ENCODE data around the gene INPP5A.
"Not testable (repeated sequence)": the region's sequence is repeated elsewhere in the genome, so short reads cannot be mapped to it uniquely, and the experiment has no call there.

INPP5A gene

GRCh38 chr10:132792796-132793195 is 255.2 kb downstream of the INPP5A start:
- DNase-seq = no peak

- DNase-seq = no peak
These were observed 255.6 kb downstream of the INPP5A start for GRCh38 chr10:132793213-132793612.

- no peak for DNase-seq
These were observed 256.6 kb downstream of the INPP5A start for GRCh38 chr10:132793871-132794849.

- no peak for DNase-seq
These were observed 259.3 kb downstream of the INPP5A start for GRCh38 chr10:132796846-132797245.

- not testable (repeated sequence) for DNase-seq
These were observed 260.4 kb downstream of the INPP5A start for GRCh38 chr10:132797986-132798385.

- no peak for DNase-seq
These were observed 260.8 kb downstream of the INPP5A start for GRCh38 chr10:132798403-132798802.

- DNase-seq = no peak
These were observed 261.3 kb downstream of the INPP5A start for GRCh38 chr10:132798876-132799275.

- no peak for DNase-seq
These were observed 262.3 kb downstream of the INPP5A start for GRCh38 chr10:132799865-132800264.

GRCh38 chr10:132802048-132802447 is 264.5 kb downstream of the INPP5A start:
- no peak for DNase-seq

GRCh38 chr10:132802694-132803320 is 265.2 kb downstream of the INPP5A start:
- DNase-seq = no peak

- DNase-seq = no peak
These were observed 266.0 kb downstream of the INPP5A start for GRCh38 chr10:132803416-132804210.

- DNase-seq = no peak
These were observed 266.7 kb downstream of the INPP5A start for GRCh38 chr10:132804287-132804686.

- no peak for DNase-seq
These were observed 267.3 kb downstream of the INPP5A start for GRCh38 chr10:132804785-132805426.

- DNase-seq = no peak
These were observed 268.0 kb downstream of the INPP5A start for GRCh38 chr10:132805599-132805998.

GRCh38 chr10:132806110-132806509 is 268.5 kb downstream of the INPP5A start:
- no peak for DNase-seq

GRCh38 chr10:132806561-132807003 is 269.0 kb downstream of the INPP5A start:
- DNase-seq = no peak

GRCh38 chr10:132807621-132808049 is 270.0 kb downstream of the INPP5A start:
- no peak for DNase-seq

GRCh38 chr10:132808383-132809231 is 271.0 kb downstream of the INPP5A start:
- DNase-seq = no peak

- DNase-seq = no peak
These were observed 271.9 kb downstream of the INPP5A start for GRCh38 chr10:132809232-132810140.

GRCh38 chr10:132810141-132810806 is 272.7 kb downstream of the INPP5A start:
- DNase-seq = no peak

Data from AML-193 (cell line).